ENCODE results near the gene TRIM42. TPM values are rescaled to one million over a fixed set of nuclear protein-coding genes. Genes with fewer than 3 reads are reported as not detected.
A peak's percentile ranks its signal among the peaks of the same experiment; 100 is the strongest.

Gene TRIM42
- total RNA-seq, 3 donors from 2014 or later = not detected

DNA sequence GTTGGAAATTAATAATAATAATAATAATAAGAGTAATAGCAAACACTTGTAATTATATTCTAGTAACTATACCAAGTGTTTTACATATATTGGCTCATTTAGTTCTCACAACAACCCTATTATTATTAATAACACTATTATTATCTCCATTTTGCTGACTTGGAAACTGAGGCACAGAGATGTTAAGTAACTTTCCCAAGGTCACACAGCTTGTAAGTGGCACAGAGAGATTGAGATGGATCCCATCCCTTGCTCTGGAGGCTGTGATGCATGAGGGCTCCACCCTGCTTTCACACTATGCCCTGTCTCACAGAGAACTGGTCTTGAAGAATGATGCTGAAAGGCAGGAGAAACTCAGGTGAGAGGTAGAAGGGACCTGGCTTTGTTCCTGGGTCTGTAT lies 31.9 kb downstream of the TRIM42 start:
- DNase-seq (no peak), ATAC-seq (no peak)
- Histone ChIP-seq H3K4me3 (no peak overlapping the region), H3K36me3 (ENCODE audit: low read depth) (no peaks in the 10 kb centered on the region), H3K9me3 (no peaks in the 10 kb centered on the region), H3K4me1 (ENCODE audit: low read depth) (no peaks in the 10 kb centered on the region)
- TF ChIP-seq CTCF (IDR thresholded peaks at IDR 0.05) = no peak
- intact Hi-C loops (cut with DNase I, micrococcal nuclease) = no loop called here

DNA sequence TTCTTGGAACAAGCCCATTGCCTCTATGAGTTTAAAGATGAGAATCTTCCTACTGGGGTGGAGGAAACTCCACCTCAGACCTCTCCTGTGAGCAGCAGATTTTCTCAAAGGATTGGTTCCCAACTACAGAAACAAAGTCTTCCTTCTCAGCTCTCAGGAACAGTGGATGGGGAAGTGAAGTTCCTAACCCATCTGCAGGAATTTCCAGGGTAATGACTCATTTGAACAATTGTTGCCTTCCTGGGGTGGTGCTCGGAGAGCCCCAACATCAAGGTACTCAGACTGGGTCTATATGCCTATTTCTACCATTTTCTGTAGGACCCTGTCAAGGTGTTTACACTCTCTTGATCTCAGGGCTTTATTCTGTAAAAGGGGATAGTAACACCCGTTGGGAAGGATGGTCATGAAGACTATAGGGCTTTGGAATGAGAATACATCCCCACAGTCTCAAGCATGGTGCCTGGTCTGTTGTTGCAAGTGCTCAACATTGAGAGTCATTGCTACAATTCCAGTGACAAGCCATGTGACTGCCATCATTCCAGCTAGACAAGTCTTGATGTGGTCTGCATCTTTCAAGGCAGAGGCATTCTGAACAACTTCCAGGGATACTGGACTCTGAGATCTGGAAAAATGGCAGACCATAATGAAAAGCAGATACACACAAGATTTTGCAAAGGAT lies 33.0 kb downstream of the TRIM42 start:
- H3K36me3 ChIP-seq (ENCODE audit: low read depth) = no peaks in the 10 kb centered on the region
- DNase-seq = no peak
- TF ChIP-seq CTCF (IDR thresholded peaks at IDR 0.05) = no peak

DNA sequence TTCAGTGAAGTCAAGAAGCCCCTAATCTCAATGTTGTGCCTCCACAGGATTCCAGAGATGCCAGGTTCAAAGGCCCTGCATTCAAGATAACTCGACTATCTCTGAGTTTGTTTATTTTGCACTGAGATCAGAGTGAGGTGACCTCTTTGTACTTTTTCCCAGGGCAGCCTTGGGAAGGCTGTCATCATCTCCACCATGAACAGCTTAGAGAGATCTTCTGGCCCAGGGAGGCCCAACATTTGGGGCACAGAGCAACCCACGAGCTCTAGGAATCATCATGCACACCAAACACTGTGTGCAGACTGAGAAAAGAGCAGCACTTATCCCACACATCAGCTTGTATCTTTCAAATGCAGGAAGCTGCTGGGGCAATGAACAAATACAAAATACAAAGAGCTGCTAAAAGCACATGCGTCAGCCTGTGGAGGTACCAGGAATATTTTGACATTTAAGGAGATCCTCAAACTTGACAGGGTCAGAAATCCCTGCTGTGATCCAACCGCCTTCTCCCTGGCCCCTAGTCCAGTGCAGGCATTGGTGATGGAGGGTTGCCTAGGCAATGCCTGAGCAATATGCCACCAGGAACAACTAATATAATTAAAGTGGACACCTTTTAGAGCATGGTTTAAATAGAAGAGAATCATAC lies 33.6 kb downstream of the TRIM42 start:
- intact Hi-C loops (cut with DNase I, micrococcal nuclease) = no loop called here
- TF ChIP-seq CTCF (IDR thresholded peaks at IDR 0.05) = no peak
- ATAC-seq (no peak), DNase-seq (no peak)
- Histone ChIP-seq H3K9me3 (no peaks in the 10 kb centered on the region), H3K4me3 (no peak overlapping the region), H3K4me1 (ENCODE audit: low read depth) (no peaks in the 10 kb centered on the region), H3K36me3 (ENCODE audit: low read depth) (no peaks in the 10 kb centered on the region)

More for the DNA sequence above, 33.0 kb downstream of the TRIM42 start:
- no peak for ATAC-seq
- Histone ChIP-seq H3K9me3 (no peaks in the 10 kb centered on the region), H3K4me3 (no peak overlapping the region), H3K4me1 (ENCODE audit: low read depth) (no peaks in the 10 kb centered on the region)
- intact Hi-C loops (cut with DNase I, micrococcal nuclease) = no loop called here

DNA sequence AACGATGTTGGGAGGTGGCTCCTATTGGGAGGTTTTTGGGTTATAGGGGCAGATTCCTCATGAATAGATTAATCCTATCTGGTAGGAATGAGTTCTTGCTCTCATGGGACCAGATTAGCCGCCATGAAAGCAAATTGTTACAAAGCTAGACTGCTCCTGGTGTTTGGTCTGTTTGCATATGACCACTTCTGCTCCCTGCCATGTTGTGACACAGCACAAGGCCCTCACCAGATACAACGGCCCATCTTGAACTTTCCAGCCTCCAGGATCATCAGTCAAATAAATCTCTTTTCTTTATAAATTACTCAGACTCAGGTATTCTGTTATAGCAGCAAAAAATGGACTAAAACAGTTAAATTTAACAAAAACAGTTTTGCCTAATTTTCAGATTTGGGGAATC lies 34.4 kb downstream of the TRIM42 start:
- no peaks in the 10 kb centered on the region for H3K36me3 ChIP-seq (ENCODE audit: low read depth)
- TF ChIP-seq CTCF (IDR thresholded peaks at IDR 0.05) = no peak
- H3K4me1 ChIP-seq (ENCODE audit: low read depth) = no peaks in the 10 kb centered on the region
- intact Hi-C loops (cut with DNase I, micrococcal nuclease) = no loop called here
- H3K9me3 ChIP-seq = no peaks in the 10 kb centered on the region
- ATAC-seq = no peak
- no peak overlapping the region for H3K4me3 ChIP-seq
- no peak for DNase-seq

GRCh38 chr3:140715035-140715434 lies 37.2 kb downstream of the TRIM42 start:
- ATAC-seq = peak; percentile 80
- TF ChIP-seq CTCF (IDR thresholded peaks at IDR 0.05) = no peak
- Histone ChIP-seq H3K4me3 (no peak overlapping the region), H3K4me1 (ENCODE audit: low read depth) (no peaks in the 10 kb centered on the region), H3K9me3 (no peaks in the 10 kb centered on the region), H3K36me3 (ENCODE audit: low read depth) (no peaks in the 10 kb centered on the region)
- intact Hi-C loops (cut with DNase I, micrococcal nuclease) = no loop called here
- DNase-seq = peak in 1 of 3 donors; percentile 36

Data from mucosa of descending colon (tissue), 3 donors.